ENCODE results near the gene SCAMP1. TPM values are rescaled to one million over a fixed set of nuclear protein-coding genes. Genes with fewer than 3 reads are reported as not detected.

SCAMP1 gene
- total and polyA plus RNA-seq, 4 experiments from 2014 or later = 28.9 to 38.3 (median 31.7) TPM

- no peak for DNase-seq
- no peak overlapping the region for H3K27ac ChIP-seq (ENCODE audit: low read depth, low read length)
- Mint-ChIP-seq H3K4me1 (no peaks in the 10 kb centered on the region), H3K36me3 (no peaks in the 10 kb centered on the region), H3K9me3 (no peaks in the 10 kb centered on the region), H3K27ac (no peak overlapping the region), H3K27me3 (peaks cover 10 to 13% of the 10 kb centered on the region in 2 donors), H3K4me3 (no peak overlapping the region)
- H3K27me3 ChIP-seq (ENCODE audit: insufficient read depth, low read length) = no peaks in the 10 kb centered on the region
- H3K36me3 ChIP-seq (ENCODE audit: insufficient read depth, low read length) = no peaks in the 10 kb centered on the region
- CTCF ChIA-PET (ENCODE audit: partially characterized antibody) = no interaction called here
- no peak overlapping the region for H3K4me3 ChIP-seq (ENCODE audit: low read length in 2 of 2)
- no peaks in the 10 kb centered on the region for H3K4me1 ChIP-seq (ENCODE audit: insufficient read depth, low read length)
- no peaks in the 10 kb centered on the region for H3K9me3 ChIP-seq (ENCODE audit: control insufficient read depth in 1 of 2, low read length in 2 of 2)
- intact Hi-C loops (cut with micrococcal nuclease) = no loop called here
- POLR2A ChIA-PET (ENCODE audit: partially characterized antibody) = no interaction called here
Measured at GRCh38 chr5:78327761-78328510, 32.5 kb upstream of the SCAMP1 start.

- intact Hi-C loops (cut with micrococcal nuclease) = no loop called here
- H3K27ac ChIP-seq (ENCODE audit: low read depth, low read length) = no peak overlapping the region
- no peaks in the 10 kb centered on the region for H3K36me3 ChIP-seq (ENCODE audit: insufficient read depth, low read length)
- peaks cover 10 to 13% of the 10 kb centered on the region in 2 donors for H3K27me3 Mint-ChIP-seq
- DNase-seq = no peak
- no peaks in the 10 kb centered on the region for H3K9me3 ChIP-seq (ENCODE audit: control insufficient read depth in 1 of 2, low read length in 2 of 2)
- H3K4me1 Mint-ChIP-seq = no peaks in the 10 kb centered on the region
- no peaks in the 10 kb centered on the region for H3K36me3 Mint-ChIP-seq
- H3K27ac Mint-ChIP-seq = no peak overlapping the region
- no peaks in the 10 kb centered on the region for H3K9me3 Mint-ChIP-seq
- ChIA-PET CTCF (ENCODE audit: partially characterized antibody) (no interaction called here), POLR2A (ENCODE audit: partially characterized antibody) (no interaction called here)
- H3K4me3 Mint-ChIP-seq = no peak overlapping the region
- no peaks in the 10 kb centered on the region for H3K27me3 ChIP-seq (ENCODE audit: insufficient read depth, low read length)
- H3K4me3 ChIP-seq (ENCODE audit: low read length in 2 of 2) = no peak overlapping the region
- no peaks in the 10 kb centered on the region for H3K4me1 ChIP-seq (ENCODE audit: insufficient read depth, low read length)
Measured at GRCh38 chr5:78328585-78329173, 31.7 kb upstream of the SCAMP1 start.

- no peaks in the 10 kb centered on the region for H3K27me3 ChIP-seq (ENCODE audit: insufficient read depth, low read length)
- CTCF ChIA-PET (ENCODE audit: partially characterized antibody) = no interaction called here
- H3K4me3 Mint-ChIP-seq = no peak overlapping the region
- no peaks in the 10 kb centered on the region for H3K36me3 ChIP-seq (ENCODE audit: insufficient read depth, low read length)
- H3K9me3 ChIP-seq (ENCODE audit: control insufficient read depth in 1 of 2, low read length in 2 of 2) = no peaks in the 10 kb centered on the region
- H3K36me3 Mint-ChIP-seq = no peaks in the 10 kb centered on the region
- peaks cover 11 to 20% of the 10 kb centered on the region in 2 donors for H3K27me3 Mint-ChIP-seq
- H3K4me1 Mint-ChIP-seq = no peaks in the 10 kb centered on the region
- no peak overlapping the region for H3K27ac Mint-ChIP-seq
- no peaks in the 10 kb centered on the region for H3K4me1 ChIP-seq (ENCODE audit: insufficient read depth, low read length)
- POLR2A ChIA-PET (ENCODE audit: partially characterized antibody) = no interaction called here
- H3K4me3 ChIP-seq (ENCODE audit: low read length in 2 of 2) = no peak overlapping the region
- peaks cover 0 to 4% (median 1%) of the 10 kb centered on the region in 8 donors for H3K9me3 Mint-ChIP-seq
- H3K27ac ChIP-seq (ENCODE audit: low read depth, low read length) = no peak overlapping the region
- intact Hi-C loops (cut with micrococcal nuclease) = no loop called here
- no peak for DNase-seq
Measured at GRCh38 chr5:78331523-78332080, 28.8 kb upstream of the SCAMP1 start.

GRCh38 chr5:78334811-78335210, 25.6 kb upstream of the SCAMP1 start:
- ChIA-PET POLR2A (ENCODE audit: partially characterized antibody) (no interaction called here), CTCF (ENCODE audit: partially characterized antibody) (no interaction called here)
- H3K4me3 ChIP-seq (ENCODE audit: low read length in 2 of 2) = no peak overlapping the region
- H3K27me3 ChIP-seq (ENCODE audit: insufficient read depth, low read length) = no peaks in the 10 kb centered on the region
- Mint-ChIP-seq H3K4me3 (no peak overlapping the region), H3K9me3 (peaks cover 5 to 23% (median 16%) of the 10 kb centered on the region in 8 donors), H3K27me3 (peaks cover 12 to 16% of the 10 kb centered on the region in 2 donors), H3K4me1 (no peaks in the 10 kb centered on the region), H3K36me3 (no peaks in the 10 kb centered on the region), H3K27ac (no peak overlapping the region)
- no peaks in the 10 kb centered on the region for H3K9me3 ChIP-seq (ENCODE audit: control insufficient read depth in 1 of 2, low read length in 2 of 2)
- no peak overlapping the region for H3K27ac ChIP-seq (ENCODE audit: low read depth, low read length)
- H3K36me3 ChIP-seq (ENCODE audit: insufficient read depth, low read length) = no peaks in the 10 kb centered on the region
- no peaks in the 10 kb centered on the region for H3K4me1 ChIP-seq (ENCODE audit: insufficient read depth, low read length)
- intact Hi-C loops (cut with micrococcal nuclease) = no loop called here
- DNase-seq = no peak

GRCh38 chr5:78335976-78336375, 24.4 kb upstream of the SCAMP1 start:
- ChIA-PET CTCF (ENCODE audit: partially characterized antibody) (interaction anchor here (1.2 kb wide), 1 partner anchor 23 kb away, joined by 4 read pairs; no protein-coding TSS in a partner anchor), POLR2A (ENCODE audit: partially characterized antibody) (no interaction called here)
- Mint-ChIP-seq H3K9me3 (peaks cover 5 to 23% (median 16%) of the 10 kb centered on the region in 8 donors), H3K4me3 (no peak overlapping the region), H3K27me3 (peaks cover 11 to 14% of the 10 kb centered on the region in 2 donors), H3K36me3 (no peaks in the 10 kb centered on the region), H3K4me1 (no peaks in the 10 kb centered on the region), H3K27ac (no peak overlapping the region)
- intact Hi-C loops (cut with micrococcal nuclease) = no loop called here
- no peak for DNase-seq
- Histone ChIP-seq H3K27ac (ENCODE audit: low read depth, low read length) (no peak overlapping the region), H3K9me3 (ENCODE audit: control insufficient read depth in 1 of 2, low read length in 2 of 2) (no peaks in the 10 kb centered on the region), H3K36me3 (ENCODE audit: insufficient read depth, low read length) (no peaks in the 10 kb centered on the region), H3K4me1 (ENCODE audit: insufficient read depth, low read length) (no peaks in the 10 kb centered on the region), H3K27me3 (ENCODE audit: insufficient read depth, low read length) (no peaks in the 10 kb centered on the region), H3K4me3 (ENCODE audit: low read length in 2 of 2) (no peak overlapping the region)

- Mint-ChIP-seq H3K27ac (no peak overlapping the region), H3K27me3 (peaks cover 7 to 9% of the 10 kb centered on the region in 2 donors), H3K4me3 (no peak overlapping the region), H3K36me3 (no peaks in the 10 kb centered on the region), H3K4me1 (no peaks in the 10 kb centered on the region), H3K9me3 (peaks cover 5 to 23% (median 16%) of the 10 kb centered on the region in 8 donors)
- no peaks in the 10 kb centered on the region for H3K27me3 ChIP-seq (ENCODE audit: insufficient read depth, low read length)
- no peak overlapping the region for H3K27ac ChIP-seq (ENCODE audit: low read depth, low read length)
- H3K9me3 ChIP-seq (ENCODE audit: control insufficient read depth in 1 of 2, low read length in 2 of 2) = no peaks in the 10 kb centered on the region
- POLR2A ChIA-PET (ENCODE audit: partially characterized antibody) = no interaction called here
- DNase-seq = no peak
- H3K4me3 ChIP-seq (ENCODE audit: low read length in 2 of 2) = no peak overlapping the region
- intact Hi-C loops (cut with micrococcal nuclease) = no loop called here
- CTCF ChIA-PET (ENCODE audit: partially characterized antibody) = no interaction called here
- H3K4me1 ChIP-seq (ENCODE audit: insufficient read depth, low read length) = no peaks in the 10 kb centered on the region
- H3K36me3 ChIP-seq (ENCODE audit: insufficient read depth, low read length) = no peaks in the 10 kb centered on the region
Measured at GRCh38 chr5:78336698-78337097, 23.7 kb upstream of the SCAMP1 start.

- CTCF ChIA-PET (ENCODE audit: partially characterized antibody) = no interaction called here
- Mint-ChIP-seq H3K4me1 (no peaks in the 10 kb centered on the region), H3K9me3 (peaks cover 5 to 23% (median 16%) of the 10 kb centered on the region in 8 donors), H3K4me3 (no peak overlapping the region), H3K27me3 (peaks cover 5 to 6% of the 10 kb centered on the region in 2 donors), H3K36me3 (no peaks in the 10 kb centered on the region), H3K27ac (no peak overlapping the region)
- Histone ChIP-seq H3K4me1 (ENCODE audit: insufficient read depth, low read length) (no peaks in the 10 kb centered on the region), H3K9me3 (ENCODE audit: control insufficient read depth in 1 of 2, low read length in 2 of 2) (no peaks in the 10 kb centered on the region), H3K27ac (ENCODE audit: low read depth, low read length) (no peak overlapping the region), H3K4me3 (ENCODE audit: low read length in 2 of 2) (no peak overlapping the region), H3K36me3 (ENCODE audit: insufficient read depth, low read length) (no peaks in the 10 kb centered on the region), H3K27me3 (ENCODE audit: insufficient read depth, low read length) (no peaks in the 10 kb centered on the region)
- POLR2A ChIA-PET (ENCODE audit: partially characterized antibody) = no interaction called here
- intact Hi-C loops (cut with micrococcal nuclease) = no loop called here
- no peak for DNase-seq
Measured at GRCh38 chr5:78339617-78340436, 20.6 kb upstream of the SCAMP1 start.

Data from CD4-positive, alpha-beta memory T cell (primary cell).